HCT116 (cell line): ENCODE results near the gene JOSD1. TPM values are rescaled to one million over a fixed set of nuclear protein-coding genes. Genes with fewer than 3 reads are reported as not detected.
"Not testable (repeated sequence)": the region's sequence is repeated elsewhere in the genome, so short reads cannot be mapped to it uniquely, and the experiment has no call there.

ENCODE experiments used
- ATAC-seq: fragments of 200-7000 bp; cut with Tn5 transposase; 2 replicates; pipeline ENCODE4 v1.9.1; 2020; ENCODE audit warnings: mild to moderate bottlenecking, moderate library complexity
- BruUV-seq: library from RNA; stranded (reverse); fragments of 400-500 nt; replicated peaks from 2 replicates; lab custom pipeline; 2021; lab: Mats Ljungman, UMichigan
- CTCF ChIA-PET: fragments of 300-600 bp; sonication (Branson Sonifier 250); formaldehyde crosslinking; loops from one replicate; lab custom pipeline; 2021; ENCODE audit warnings: antibody characterized with exemption; lab: Charles Lee
- POLR2A ChIA-PET: fragments of 300-600, 350-600 bp; sonication (Branson Sonifier 250); formaldehyde crosslinking; loops from one replicate; lab custom pipeline; 2021; ENCODE audit warnings: antibody characterized with exemption; lab: Charles Lee
- RAD21 ChIA-PET, 2 experiments: fragments of 300-600 bp; sonication (Branson Sonifier 250); formaldehyde crosslinking; loops; one replicate each; lab custom pipeline; 2023; ENCODE audit warnings: low total read pairs in 2 of 2; ENCODE audit not compliant: uncharacterized antibody in 2 of 2, unreplicated experiment in 2 of 2, low non-redundant PET in 1 of 2; lab: Charles Lee
- DNase-seq: peaks from one replicate; pipeline ENCODE4 v3.0.0-alpha.2; 2010; ENCODE audit warnings: low read depth, low spot score
- H2AFZ ChIP-seq: fragments of 200-600 bp; shearing (Covaris generic), sonication (generic); 2 replicates; pipeline ENCODE4 v1.6.1; 2017; ENCODE audit warnings: low read depth, mixed run types, mixed read lengths, antibody characterized with exemption, low read length; ENCODE audit not compliant: poor library complexity, severe bottlenecking
- H3K27ac ChIP-seq: 2 replicates; pipeline ENCODE4 v1.5.1; 2012; ENCODE audit warnings: low read depth, low read length
- H3K27me3 ChIP-seq: fragments of 200-600 bp; sonication (generic); 2 replicates; pipeline ENCODE4 v1.6.1; 2016; ENCODE audit warnings: mixed run types, low read length, mixed read lengths; ENCODE audit not compliant: insufficient read depth
- H3K36me3 ChIP-seq, 2 experiments: fragments of 200-500 bp in 1 of 2; fragments of 200-600 bp in 1 of 2; sonication (Bioruptor generic) in 1 of 2; sonication (generic) in 1 of 2; 2 replicates each; pipeline versions ENCODE4 v1.5.1 to v1.6.1; 2014 to 2016; ENCODE audit warnings: low read length in 2 of 2, inconsistent platforms in 1 of 2, mixed read lengths in 1 of 2, mixed run types in 1 of 2; ENCODE audit not compliant: insufficient read depth in 2 of 2, control insufficient read depth in 1 of 2
- H3K4me1 ChIP-seq, 2 experiments: fragments of 200-600 bp in 1 of 2; sonication (generic) in 1 of 2; 2 replicates each; pipeline versions ENCODE4 v1.5.1 to v1.6.1; 2012 to 2017; ENCODE audit warnings: low read length in 2 of 2, inconsistent platforms in 1 of 2, mild to moderate bottlenecking in 1 of 2, mixed read lengths in 1 of 2, mixed run types in 1 of 2, moderate library complexity in 1 of 2; ENCODE audit not compliant: insufficient read depth in 2 of 2, control insufficient read depth in 1 of 2
- H3K4me2 ChIP-seq: fragments of 200-600 bp; sonication (generic); 2 replicates; pipeline ENCODE4 v1.6.1; 2017; ENCODE audit warnings: mixed run types, low read length, mixed read lengths
- H3K4me3 ChIP-seq, 2 experiments: fragments of 200-600 bp in 1 of 2; sonication (generic) in 1 of 2; replicated peaks in 1 of 2; 2 replicates each; pipeline ENCODE4 v1.5.1; 2011 to 2016; ENCODE audit warnings: low read length in 2 of 2, control low read depth in 1 of 2, low read depth in 1 of 2, mild to moderate bottlenecking in 1 of 2, mixed read lengths in 1 of 2, mixed run types in 1 of 2
- H3K79me2 ChIP-seq: fragments of 200-600 bp; sonication (generic); 2 replicates; pipeline ENCODE4 v1.6.1; 2017; ENCODE audit warnings: mild to moderate bottlenecking, mixed run types, low read length, moderate library complexity, mixed read lengths; ENCODE audit not compliant: insufficient read depth
- H3K9ac ChIP-seq: fragments of 200-600 bp; sonication (generic); 2 replicates; pipeline ENCODE4 v1.6.1; 2016; ENCODE audit warnings: low read length, mixed read lengths
- H3K9me2 ChIP-seq: fragments of 200-600 bp; sonication (generic), shearing (Covaris generic); 2 replicates; pipeline ENCODE4 v1.6.1; 2017; ENCODE audit warnings: mixed run types, mild to moderate bottlenecking, moderate library complexity; ENCODE audit not compliant: insufficient read depth
- H3K9me3 ChIP-seq, 2 experiments: fragments of 200-500 bp in 1 of 2; fragments of 200-600 bp in 1 of 2; sonication (Bioruptor generic) in 1 of 2; sonication (generic) in 1 of 2; 2 replicates each; pipeline ENCODE4 v1.6.1; 2014 to 2017; ENCODE audit warnings: low read length in 2 of 2, mixed read lengths in 2 of 2, inconsistent platforms in 1 of 2, low read depth in 1 of 2, mild to moderate bottlenecking in 1 of 2, mixed run types in 1 of 2, moderate library complexity in 1 of 2; ENCODE audit not compliant: control insufficient read depth in 1 of 2, insufficient read depth in 1 of 2
- H4K20me1 ChIP-seq: fragments of 200-600 bp; sonication (generic), shearing (Covaris generic); 2 replicates; pipeline ENCODE4 v1.6.1; 2017; ENCODE audit warnings: mixed run types, mild to moderate bottlenecking, moderate library complexity; ENCODE audit not compliant: insufficient read depth
- CBX3 ChIP-seq: IDR thresholded peaks from 2 replicates; pipeline ENCODE4 v1.6.1; 2012; ENCODE audit warnings: low read depth
- CEBPB ChIP-seq: IDR thresholded peaks from 2 replicates; pipeline ENCODE4 v1.6.1; 2012; ENCODE audit warnings: low read depth
- POLR2AphosphoS5 ChIP-seq: IDR thresholded peaks from 2 replicates; pipeline ENCODE4 v1.6.1; 2011; ENCODE audit warnings: mild to moderate bottlenecking, low read depth, low read length, moderate library complexity
- intact Hi-C: fragments of 100-400 bp; cut with micrococcal nuclease; formaldehyde crosslinking; loops from 2 replicates; pipeline ENCODE4 v1.10.0; 2022
- total RNA-seq: library from RNA; stranded (reverse); gene quantifications from one replicate; pipeline ENCODE4 v1.2.1, GENCODE V29; 2021; ENCODE audit not compliant: unreplicated experiment

The JOSD1 gene
- total RNA-seq, 1 experiment from 2014 or later, result 67.3 TPM

- RAD21 ChIA-PET, result no interaction called here
- no peaks in the 10 kb centered on the region for H4K20me1 ChIP-seq
These were observed 55.3 kb downstream of the JOSD1 start for GRCh38 chr22:38645430-38645829.

GRCh38 chr22:38644245-38644644 is 56.5 kb downstream of the JOSD1 start:
- H3K4me2 ChIP-seq, H3K27ac ChIP-seq, intact Hi-C loops, H3K4me1 ChIP-seq, POLR2A ChIA-PET, H2AFZ ChIP-seq, H3K27me3 ChIP-seq, CTCF ChIA-PET, H3K9me2 ChIP-seq, RAD21 ChIA-PET, H3K9me3 ChIP-seq, DNase-seq, H3K9ac ChIP-seq, H3K36me3 ChIP-seq, H4K20me1 ChIP-seq, BruUV-seq, H3K4me3 ChIP-seq, H3K79me2 ChIP-seq: not testable (repeated sequence)
- ATAC-seq, result peak; percentile 32; the same call in 1 of the 2 replicates

More at GRCh38 chr22:38645430-38645829, 55.3 kb downstream of the JOSD1 start:
- Histone ChIP-seq H3K4me2 (no peak overlapping the region), H3K36me3 (no peaks in the 10 kb centered on the region), H3K4me3 (no peak overlapping the region), H3K9ac (no peak overlapping the region), H3K4me1 (no peaks in the 10 kb centered on the region), H3K79me2 (no peaks in the 10 kb centered on the region), H3K9me2 (no peaks in the 10 kb centered on the region), H3K9me3 (no peaks in the 10 kb centered on the region), H3K27ac (no peak overlapping the region), H3K27me3 (no peaks in the 10 kb centered on the region), H2AFZ (no peak overlapping the region)
- DNase-seq (no peak), ATAC-seq (no peak)
- BruUV-seq, result no TSS peak
- TF ChIP-seq CBX3, result no peak
- no peak for TF ChIP-seq CEBPB
- TF ChIP-seq POLR2AphosphoS5, result no peak
- ChIA-PET POLR2A (no interaction called here), CTCF (no interaction called here)
- intact Hi-C loops, result no loop called here
